HepG2 (cell line): ENCODE data around the gene TMEM271.

Experiments used
- ARHGAP35 ChIP-seq: sonication (generic); formaldehyde crosslinking; IDR thresholded peaks from 2 replicates; pipeline ENCODE4 v1.9.0; 2022; ENCODE audit warnings: mild to moderate bottlenecking, inconsistent platforms, moderate library complexity, missing genetic modification reagents, borderline replicate concordance
- CREB3 ChIP-seq: sonication (generic); formaldehyde crosslinking; IDR thresholded peaks from 2 replicates; pipeline ENCODE4 v1.5.0; 2020; ENCODE audit warnings: missing genetic modification reagents
- EP300 ChIP-seq, 3 experiments: sonication (generic) in 1 of 3; formaldehyde crosslinking in 1 of 3; IDR thresholded peaks; 2 replicates each; pipeline versions ENCODE4 v1.5.1 to v1.6.1; 2011 to 2020; ENCODE audit warnings: low read depth in 2 of 3, low read length in 2 of 3, borderline replicate concordance in 1 of 3, improper control_type of control experiment in 1 of 3, mild to moderate bottlenecking in 1 of 3, missing genetic modification reagents in 1 of 3, moderate library complexity in 1 of 3
- FOSL2 ChIP-seq: sonication (generic); formaldehyde crosslinking; IDR thresholded peaks from 2 replicates; pipeline ENCODE4 v1.4.0; 2020; ENCODE audit warnings: missing genetic modification reagents
- RBAK ChIP-seq: sonication (generic); formaldehyde crosslinking; IDR thresholded peaks from 2 replicates; pipeline ENCODE4 v1.5.1; 2020; ENCODE audit warnings: mild to moderate bottlenecking, missing genetic modification reagents
- REL ChIP-seq: sonication (generic); formaldehyde crosslinking; conservative IDR thresholded peaks from 2 replicates; pipeline ENCODE4 v1.8.0; 2022; ENCODE audit warnings: mild to moderate bottlenecking, missing genetic modification reagents, moderate library complexity
- TFAP4 ChIP-seq: sonication (generic); IDR thresholded peaks from 2 replicates; pipeline ENCODE4 v1.6.1; 2016; ENCODE audit warnings: low read depth, borderline replicate concordance
- ZBTB1 ChIP-seq: sonication (generic); formaldehyde crosslinking; IDR thresholded peaks from 2 replicates; pipeline ENCODE4 v1.4.0; 2020; ENCODE audit warnings: missing genetic modification reagents, borderline replicate concordance
- ZNF24 ChIP-seq: fragments of 450-650 bp; IDR thresholded peaks from 2 replicates; pipeline ENCODE4 v1.6.1; 2017; ENCODE audit warnings: antibody characterized with exemption, mild to moderate bottlenecking
- TF ChIP-seq, protein P1 (sequence below): sonication (generic); formaldehyde crosslinking; IDR thresholded peaks from 2 replicates; pipeline ENCODE4 v1.5.0; 2020; ENCODE audit warnings: mild to moderate bottlenecking, missing genetic modification reagents, moderate library complexity

- TF ChIP-seq RBAK (CRISPR knock-in tag) (no peak), TFAP4 (no peak), EP300 (IDR thresholded peaks at IDR 0.05; ENCODE audit: low read depth in 2 of 2, low read length in 2 of 2) (no peak), EP300 (CRISPR knock-in tag; IDR thresholded peaks at IDR 0.05; ENCODE audit: borderline replicate concordance) (no peak), ZNF24 (no peak), FOSL2 (no peak), ARHGAP35 (CRISPR knock-in tag) (no peak), ZBTB1 (CRISPR knock-in tag) (no peak), CREB3 (CRISPR knock-in tag) (no peak), REL (CRISPR knock-in tag) (no peak)
- TF ChIP-seq, protein P1, sequence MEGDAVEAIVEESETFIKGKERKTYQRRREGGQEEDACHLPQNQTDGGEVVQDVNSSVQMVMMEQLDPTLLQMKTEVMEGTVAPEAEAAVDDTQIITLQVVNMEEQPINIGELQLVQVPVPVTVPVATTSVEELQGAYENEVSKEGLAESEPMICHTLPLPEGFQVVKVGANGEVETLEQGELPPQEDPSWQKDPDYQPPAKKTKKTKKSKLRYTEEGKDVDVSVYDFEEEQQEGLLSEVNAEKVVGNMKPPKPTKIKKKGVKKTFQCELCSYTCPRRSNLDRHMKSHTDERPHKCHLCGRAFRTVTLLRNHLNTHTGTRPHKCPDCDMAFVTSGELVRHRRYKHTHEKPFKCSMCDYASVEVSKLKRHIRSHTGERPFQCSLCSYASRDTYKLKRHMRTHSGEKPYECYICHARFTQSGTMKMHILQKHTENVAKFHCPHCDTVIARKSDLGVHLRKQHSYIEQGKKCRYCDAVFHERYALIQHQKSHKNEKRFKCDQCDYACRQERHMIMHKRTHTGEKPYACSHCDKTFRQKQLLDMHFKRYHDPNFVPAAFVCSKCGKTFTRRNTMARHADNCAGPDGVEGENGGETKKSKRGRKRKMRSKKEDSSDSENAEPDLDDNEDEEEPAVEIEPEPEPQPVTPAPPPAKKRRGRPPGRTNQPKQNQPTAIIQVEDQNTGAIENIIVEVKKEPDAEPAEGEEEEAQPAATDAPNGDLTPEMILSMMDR (CRISPR knock-in tag), result no peak
Observed at GRCh38 chr4:613126-613525, 37.0 kb upstream of the TMEM271 start.
